Measurements from ENCODE around the gene RAP1A. TPM values are rescaled to one million over a fixed set of nuclear protein-coding genes. Genes with fewer than 3 reads are reported as not detected.

The RAP1A gene
- total RNA-seq, 1 experiment from 2014 or later, result 55.2 TPM

DNA sequence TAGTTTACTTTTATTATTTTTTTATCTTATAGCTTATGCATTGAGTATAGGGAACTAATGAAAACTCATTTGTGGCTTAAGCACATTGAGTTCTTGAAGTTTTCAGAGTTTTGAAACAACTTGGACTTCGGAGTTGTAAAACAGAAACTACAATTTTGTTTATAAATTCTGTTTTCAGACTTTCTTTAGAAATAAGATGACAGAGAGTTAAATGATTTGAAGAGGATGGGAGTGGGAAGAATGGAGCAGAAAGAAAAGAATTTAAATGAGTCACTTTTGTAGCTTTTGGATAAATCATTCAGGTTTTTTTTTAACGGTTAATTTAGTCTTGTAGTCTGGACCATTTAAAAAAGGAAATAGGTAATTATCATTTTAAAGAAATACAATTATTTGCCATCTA, 87.3 kb downstream of the RAP1A start:
- CTCF ChIA-PET, result no interaction called here
- no peak for TF ChIP-seq EZH2 (IDR thresholded peaks at IDR 0.05; ENCODE audit: low read depth)
- TF ChIP-seq, protein P1, sequence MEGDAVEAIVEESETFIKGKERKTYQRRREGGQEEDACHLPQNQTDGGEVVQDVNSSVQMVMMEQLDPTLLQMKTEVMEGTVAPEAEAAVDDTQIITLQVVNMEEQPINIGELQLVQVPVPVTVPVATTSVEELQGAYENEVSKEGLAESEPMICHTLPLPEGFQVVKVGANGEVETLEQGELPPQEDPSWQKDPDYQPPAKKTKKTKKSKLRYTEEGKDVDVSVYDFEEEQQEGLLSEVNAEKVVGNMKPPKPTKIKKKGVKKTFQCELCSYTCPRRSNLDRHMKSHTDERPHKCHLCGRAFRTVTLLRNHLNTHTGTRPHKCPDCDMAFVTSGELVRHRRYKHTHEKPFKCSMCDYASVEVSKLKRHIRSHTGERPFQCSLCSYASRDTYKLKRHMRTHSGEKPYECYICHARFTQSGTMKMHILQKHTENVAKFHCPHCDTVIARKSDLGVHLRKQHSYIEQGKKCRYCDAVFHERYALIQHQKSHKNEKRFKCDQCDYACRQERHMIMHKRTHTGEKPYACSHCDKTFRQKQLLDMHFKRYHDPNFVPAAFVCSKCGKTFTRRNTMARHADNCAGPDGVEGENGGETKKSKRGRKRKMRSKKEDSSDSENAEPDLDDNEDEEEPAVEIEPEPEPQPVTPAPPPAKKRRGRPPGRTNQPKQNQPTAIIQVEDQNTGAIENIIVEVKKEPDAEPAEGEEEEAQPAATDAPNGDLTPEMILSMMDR (conservative IDR thresholded peaks at IDR 0.05), result no peak
- DNase-seq, result no peak
- H3K4me1 ChIP-seq (replicated peaks; ENCODE audit: insufficient read depth), result peaks cover 12% of the 10 kb centered on the region
- H3F3A ChIP-seq (ENCODE audit: insufficient read depth, low read depth), result peaks cover 14% of the 10 kb centered on the region
- no peak overlapping the region for H3K4me3 ChIP-seq
- no TSS peak for BruUV-seq (replicated peaks)
- H3K79me2 ChIP-seq (ENCODE audit: low read depth), result no peaks in the 10 kb centered on the region
- peaks cover under 1% of the 10 kb centered on the region; the same call in 1 of the 2 replicates for H3K36me3 ChIP-seq (ENCODE audit: low read depth)
- no peak overlapping the region for H3K27ac ChIP-seq
- H2AFZ ChIP-seq, result no peak overlapping the region
- intact Hi-C loops (cut with micrococcal nuclease; ENCODE audit: unreplicated experiment), result no loop called here
- no peaks in the 10 kb centered on the region for H3K9me2 ChIP-seq (ENCODE audit: insufficient read depth)
- H3K27me3 ChIP-seq (ENCODE audit: insufficient read depth, low read depth), result no peaks in the 10 kb centered on the region
- POLR2A ChIA-PET (ENCODE audit: unreplicated experiment), result no interaction called here
- H3K4me2 ChIP-seq, result no peak overlapping the region
- no peaks in the 10 kb centered on the region for H3K9me3 ChIP-seq (ENCODE audit: insufficient read depth, low read depth)
- no peaks in the 10 kb centered on the region; the same call in 1 of the 2 replicates for H4K20me1 ChIP-seq (ENCODE audit: insufficient read depth)

DNA sequence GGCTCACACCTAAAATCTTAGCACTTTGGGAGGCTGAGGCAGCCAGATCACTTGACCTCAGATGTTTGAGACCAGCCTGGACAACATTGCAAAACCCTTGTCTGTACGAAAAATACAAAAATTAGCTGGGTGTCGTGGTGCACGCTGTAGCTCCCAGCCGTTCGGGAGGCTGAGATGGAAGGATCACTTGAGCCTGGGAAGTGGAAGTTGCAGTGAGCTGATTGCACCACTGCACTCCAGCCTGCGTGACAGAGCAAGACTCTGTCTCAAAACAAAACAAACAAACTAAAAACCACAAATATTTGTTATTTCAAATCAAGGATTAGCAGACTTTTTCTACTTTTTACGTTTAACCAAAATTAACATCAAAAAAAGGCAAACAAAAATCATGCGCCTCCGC, 88.3 kb downstream of the RAP1A start:
- TF ChIP-seq, protein P1 (conservative IDR thresholded peaks at IDR 0.05), result no peak
- TF ChIP-seq EZH2 (IDR thresholded peaks at IDR 0.05; ENCODE audit: low read depth), result no peak
- no peak for DNase-seq
- H3K9me3 ChIP-seq (ENCODE audit: insufficient read depth, low read depth), result no peaks in the 10 kb centered on the region
- CTCF ChIA-PET, result no interaction called here
- no peak overlapping the region for H3K4me2 ChIP-seq
- no peaks in the 10 kb centered on the region; the same call in 1 of the 2 replicates for H4K20me1 ChIP-seq (ENCODE audit: insufficient read depth)
- H3K27me3 ChIP-seq (ENCODE audit: insufficient read depth, low read depth), result no peaks in the 10 kb centered on the region
- H3K4me3 ChIP-seq, result no peak overlapping the region
- POLR2A ChIA-PET (ENCODE audit: unreplicated experiment), result no interaction called here
- no peaks in the 10 kb centered on the region for H3K9me2 ChIP-seq (ENCODE audit: insufficient read depth)
- H3K27ac ChIP-seq, result no peak overlapping the region
- no peaks in the 10 kb centered on the region for H3K79me2 ChIP-seq (ENCODE audit: low read depth)
- peaks cover 19% of the 10 kb centered on the region for H3F3A ChIP-seq (ENCODE audit: insufficient read depth, low read depth)
- peaks cover 12% of the 10 kb centered on the region for H3K4me1 ChIP-seq (replicated peaks; ENCODE audit: insufficient read depth)
- H3K36me3 ChIP-seq (ENCODE audit: low read depth), result no peaks in the 10 kb centered on the region; the same call in 1 of the 2 replicates
- no peak overlapping the region for H2AFZ ChIP-seq
- intact Hi-C loops (cut with micrococcal nuclease; ENCODE audit: unreplicated experiment), result no loop called here
- BruUV-seq (replicated peaks), result no TSS peak

DNA sequence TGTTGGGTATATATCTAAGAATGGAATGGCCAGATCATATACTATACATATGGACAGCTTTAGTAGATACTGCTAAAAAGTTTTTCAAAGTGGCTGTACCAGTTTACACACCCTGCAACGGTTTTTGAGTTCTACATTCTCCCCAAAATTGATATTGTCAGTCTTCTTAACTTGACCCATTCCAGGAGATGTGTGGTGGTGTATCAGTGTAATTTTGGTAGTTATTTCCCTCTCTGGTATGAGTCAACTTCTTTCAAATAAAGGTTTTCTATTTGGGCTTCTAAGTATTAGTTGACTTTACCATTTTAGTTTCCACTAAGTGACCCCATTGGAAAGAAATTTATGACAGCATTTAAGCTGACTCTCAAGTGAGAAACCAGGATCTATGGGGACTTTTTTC, 90.4 kb downstream of the RAP1A start:
- DNase-seq, result no peak
- H3K27me3 ChIP-seq (ENCODE audit: insufficient read depth, low read depth), result no peaks in the 10 kb centered on the region
- no peak overlapping the region for H3K27ac ChIP-seq
- peaks cover 2% of the 10 kb centered on the region for H3K4me1 ChIP-seq (replicated peaks; ENCODE audit: insufficient read depth)
- no peaks in the 10 kb centered on the region; the same call in 1 of the 2 replicates for H4K20me1 ChIP-seq (ENCODE audit: insufficient read depth)
- H3K36me3 ChIP-seq (ENCODE audit: low read depth), result no peaks in the 10 kb centered on the region; the same call in 1 of the 2 replicates
- H3K9me2 ChIP-seq (ENCODE audit: insufficient read depth), result no peaks in the 10 kb centered on the region
- peaks cover 17% of the 10 kb centered on the region; the same call in 1 of the 2 replicates for H3F3A ChIP-seq (ENCODE audit: insufficient read depth, low read depth)
- intact Hi-C loops (cut with micrococcal nuclease; ENCODE audit: unreplicated experiment), result no loop called here
- no TSS peak for BruUV-seq (replicated peaks)
- ChIA-PET CTCF (no interaction called here), POLR2A (ENCODE audit: unreplicated experiment) (no interaction called here)
- H2AFZ ChIP-seq, result no peak overlapping the region
- H3K9me3 ChIP-seq (ENCODE audit: insufficient read depth, low read depth), result no peaks in the 10 kb centered on the region
- no peak overlapping the region for H3K4me2 ChIP-seq
- TF ChIP-seq, protein P1 (conservative IDR thresholded peaks at IDR 0.05), result no peak
- TF ChIP-seq EZH2 (IDR thresholded peaks at IDR 0.05; ENCODE audit: low read depth), result no peak
- H3K79me2 ChIP-seq (ENCODE audit: low read depth), result no peaks in the 10 kb centered on the region
- H3K4me3 ChIP-seq, result no peak overlapping the region

Measured in PC-9 (cell line).